Muscle of leg (tissue), 11 donors: ENCODE data around the gene EXOC4. TPM values are rescaled to one million over a fixed set of nuclear protein-coding genes. Genes with fewer than 3 reads are reported as not detected.

ENCODE experiments used
- DNase-seq: peaks from one replicate; pipeline ENCODE4 v3.0.0; 2013
- H3K27ac ChIP-seq: one replicate; pipeline ENCODE4 v1.5.1; 2013; ENCODE audit warnings: mild to moderate bottlenecking, low read length, control low read depth
- H3K27me3 ChIP-seq: one replicate; pipeline ENCODE4 v1.6.1; 2013; ENCODE audit warnings: low read length; ENCODE audit not compliant: control insufficient read depth, insufficient read depth
- H3K36me3 ChIP-seq: one replicate; pipeline ENCODE4 v1.6.1; 2013; ENCODE audit warnings: low read length; ENCODE audit not compliant: control insufficient read depth, insufficient read depth
- H3K4me1 ChIP-seq: one replicate; pipeline ENCODE4 v1.6.1; 2013; ENCODE audit warnings: low read length; ENCODE audit not compliant: control insufficient read depth, insufficient read depth
- H3K4me3 ChIP-seq: one replicate; pipeline ENCODE4 v1.5.1; 2013; ENCODE audit warnings: low read length, control low read depth
- H3K9me3 ChIP-seq: replicated peaks from 2 replicates; pipeline ENCODE4 v1.6.1; 2013; ENCODE audit warnings: low read depth, low read length; ENCODE audit not compliant: control insufficient read depth
- WGBS: methylation state at CpG from one replicate; pipeline ENCODE4 v1.1.5; 2013; ENCODE audit warnings: missing lambda C conversion rate; ENCODE audit not compliant: insufficient coverage; 5-methylcytosine and 5-hydroxymethylcytosine counted together
- polyA plus RNA-seq, 8 donors: library from polyadenylated mRNA; unstranded; fragments of 120-200 nt; gene quantifications; one replicate each; pipeline versions ENCODE4 v1.2.1 to v1.2.3, GENCODE V29; 2013; ENCODE audit warnings: inconsistent platforms in 1 of 8, low replicate concordance in 1 of 8; ENCODE audit not compliant: insufficient read length in 8 of 8, insufficient read depth in 1 of 8
- total RNA-seq: library from RNA; stranded (reverse); fragments of 120-200 nt; gene quantifications from one replicate; pipeline ENCODE4 v1.2.4, GENCODE V29; 2013

The EXOC4 gene
- total and polyA plus RNA-seq, 9 donors: 37.3 to 64.9 (median 41.1) TPM

GRCh38 chr7:133783276-133783675 is 530.4 kb downstream of the EXOC4 start:
- no CpG with 5 or more reads among the region's 2 CpGs for WGBS

GRCh38 chr7:133784486-133785001 is 531.7 kb downstream of the EXOC4 start:
- H3K9me3 ChIP-seq: no peaks in the 10 kb centered on the region
- peak overlapping the region; percentile 32 for H3K27ac ChIP-seq
- no peaks in the 10 kb centered on the region for H3K27me3 ChIP-seq
- no CpG with 5 or more reads among the region's 4 CpGs for WGBS
- no peaks in the 10 kb centered on the region for H3K36me3 ChIP-seq
- H3K4me1 ChIP-seq: peaks cover 9% of the 10 kb centered on the region
- DNase-seq: peak; percentile 76
- H3K4me3 ChIP-seq: no peak overlapping the region

More at GRCh38 chr7:133783276-133783675, 530.4 kb downstream of the EXOC4 start:
- no peak overlapping the region for H3K4me3 ChIP-seq
- no peaks in the 10 kb centered on the region for H3K36me3 ChIP-seq
- DNase-seq: no peak
- H3K9me3 ChIP-seq: no peaks in the 10 kb centered on the region
- peaks cover 9% of the 10 kb centered on the region for H3K4me1 ChIP-seq
- H3K27ac ChIP-seq: no peak overlapping the region
- H3K27me3 ChIP-seq: no peaks in the 10 kb centered on the region

DNA sequence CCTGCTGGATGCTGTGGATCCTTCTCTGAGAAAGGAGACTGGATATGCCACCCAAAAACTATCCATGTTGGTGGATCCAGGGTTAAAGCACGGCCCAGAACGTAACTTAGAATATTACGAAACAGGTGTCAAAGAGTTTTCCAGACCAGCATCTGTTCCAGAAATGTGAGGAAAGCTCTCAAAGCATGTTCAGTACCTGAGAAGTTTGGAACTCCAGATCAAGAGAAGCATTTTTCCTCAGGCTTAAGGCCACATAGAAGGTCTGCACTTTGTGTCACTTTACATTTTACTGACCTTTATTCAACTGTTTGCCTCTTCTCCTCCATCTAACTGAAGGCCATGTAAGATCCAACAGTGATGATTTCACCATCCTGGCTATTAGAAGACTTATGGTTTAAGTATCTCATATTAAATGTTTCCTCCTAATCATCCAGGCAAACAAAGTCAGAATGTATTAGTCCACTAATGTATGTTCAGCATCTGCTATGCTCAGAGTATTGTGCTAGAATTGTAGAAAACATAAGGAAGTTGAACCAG is 533.6 kb downstream of the EXOC4 start:
- DNase-seq: no peak
- H3K4me1 ChIP-seq: peaks cover 7% of the 10 kb centered on the region
- WGBS: no CpG with 5 or more reads among the region's 3 CpGs

DNA sequence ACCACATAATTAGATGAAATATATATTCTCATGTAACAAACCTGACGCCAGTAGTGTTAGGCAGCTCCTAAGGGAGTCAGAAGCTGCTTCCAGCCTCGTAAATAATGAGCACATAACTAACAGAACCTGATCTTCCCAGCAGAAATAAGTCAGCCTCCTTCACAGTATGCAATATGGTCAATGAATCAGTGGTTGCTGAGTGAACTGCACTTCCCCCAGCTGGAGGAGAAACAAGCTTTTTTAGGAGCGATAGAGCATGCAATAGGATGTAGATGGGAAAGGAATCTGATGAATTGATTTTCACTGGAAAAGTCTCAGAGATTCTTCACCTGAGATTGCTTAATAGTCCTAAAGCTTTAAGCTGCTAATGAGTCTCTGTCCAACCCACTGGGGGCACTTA is 537.1 kb downstream of the EXOC4 start:
- no peaks in the 10 kb centered on the region for H3K4me1 ChIP-seq
- H3K36me3 ChIP-seq: no peaks in the 10 kb centered on the region
- no peaks in the 10 kb centered on the region for H3K9me3 ChIP-seq
- no peak for DNase-seq
- no CpG with 5 or more reads among the region's 3 CpGs for WGBS
- no peak overlapping the region for H3K27ac ChIP-seq
- no peaks in the 10 kb centered on the region for H3K27me3 ChIP-seq
- no peak overlapping the region for H3K4me3 ChIP-seq

More for the DNA sequence above, 533.6 kb downstream of the EXOC4 start:
- Histone ChIP-seq H3K9me3 (no peaks in the 10 kb centered on the region), H3K36me3 (no peaks in the 10 kb centered on the region), H3K4me3 (no peak overlapping the region), H3K27ac (no peak overlapping the region), H3K27me3 (no peaks in the 10 kb centered on the region)

- Histone ChIP-seq H3K9me3 (no peaks in the 10 kb centered on the region), H3K4me1 (peaks cover 2% of the 10 kb centered on the region), H3K27ac (no peak overlapping the region), H3K27me3 (no peaks in the 10 kb centered on the region), H3K4me3 (no peak overlapping the region), H3K36me3 (no peaks in the 10 kb centered on the region)
- no CpG with 5 or more reads among the region's 4 CpGs for WGBS
- DNase-seq: no peak
Observed at GRCh38 chr7:133790911-133791310, 538.0 kb downstream of the EXOC4 start.

GRCh38 chr7:133794479-133794878 is 541.6 kb downstream of the EXOC4 start:
- Histone ChIP-seq H3K27ac (no peak overlapping the region), H3K4me3 (no peak overlapping the region), H3K4me1 (peaks cover 2% of the 10 kb centered on the region), H3K36me3 (no peaks in the 10 kb centered on the region), H3K27me3 (no peaks in the 10 kb centered on the region), H3K9me3 (no peaks in the 10 kb centered on the region)
- DNase-seq: peak; percentile 43
- WGBS: 42% methylated on average over 2 of the region's 2 CpGs

DNA sequence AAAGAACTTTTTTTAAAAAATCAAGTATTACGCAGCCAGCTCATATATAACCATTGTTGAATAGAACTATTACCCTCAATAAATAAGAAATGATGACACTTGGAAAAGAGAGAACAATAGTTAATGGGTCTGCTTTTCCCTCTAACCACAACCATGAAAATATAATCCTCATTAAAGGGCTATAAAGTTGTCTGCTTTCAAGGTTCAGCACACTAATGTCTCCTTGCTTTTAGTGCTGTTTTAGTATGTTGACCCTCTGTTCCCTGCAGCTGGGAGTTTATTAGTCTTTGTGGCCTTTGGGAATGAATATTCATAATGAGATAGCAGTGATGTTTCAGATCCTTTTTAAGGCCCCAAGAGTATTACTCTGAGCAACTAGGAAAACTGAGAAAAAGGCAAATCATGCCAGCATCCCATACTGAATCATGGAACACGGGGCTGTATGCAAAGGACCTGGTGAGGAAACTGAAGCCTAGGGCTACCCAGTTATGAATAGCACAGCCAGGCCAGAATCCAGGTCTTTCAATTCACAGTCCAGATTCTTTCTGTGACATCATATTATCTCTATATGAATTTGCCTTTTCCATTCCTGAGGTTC is 542.3 kb downstream of the EXOC4 start:
- 50% methylated on average over 1 of the region's 2 CpGs for WGBS
- no peak overlapping the region for H3K4me3 ChIP-seq

GRCh38 chr7:133796782-133797745 is 544.2 kb downstream of the EXOC4 start:
- 43% methylated on average over 5 of the region's 11 CpGs for WGBS
- H3K27me3 ChIP-seq: no peaks in the 10 kb centered on the region
- no peak overlapping the region for H3K4me3 ChIP-seq
- H3K36me3 ChIP-seq: no peaks in the 10 kb centered on the region
- DNase-seq: peak; percentile 14
- no peak overlapping the region for H3K27ac ChIP-seq
- peaks cover 2% of the 10 kb centered on the region for H3K4me1 ChIP-seq
- no peaks in the 10 kb centered on the region for H3K9me3 ChIP-seq

More for the DNA sequence above, 542.3 kb downstream of the EXOC4 start:
- Histone ChIP-seq H3K36me3 (no peaks in the 10 kb centered on the region), H3K27ac (no peak overlapping the region), H3K9me3 (no peaks in the 10 kb centered on the region), H3K4me1 (peaks cover 2% of the 10 kb centered on the region), H3K27me3 (no peaks in the 10 kb centered on the region)
- DNase-seq: no peak

DNA sequence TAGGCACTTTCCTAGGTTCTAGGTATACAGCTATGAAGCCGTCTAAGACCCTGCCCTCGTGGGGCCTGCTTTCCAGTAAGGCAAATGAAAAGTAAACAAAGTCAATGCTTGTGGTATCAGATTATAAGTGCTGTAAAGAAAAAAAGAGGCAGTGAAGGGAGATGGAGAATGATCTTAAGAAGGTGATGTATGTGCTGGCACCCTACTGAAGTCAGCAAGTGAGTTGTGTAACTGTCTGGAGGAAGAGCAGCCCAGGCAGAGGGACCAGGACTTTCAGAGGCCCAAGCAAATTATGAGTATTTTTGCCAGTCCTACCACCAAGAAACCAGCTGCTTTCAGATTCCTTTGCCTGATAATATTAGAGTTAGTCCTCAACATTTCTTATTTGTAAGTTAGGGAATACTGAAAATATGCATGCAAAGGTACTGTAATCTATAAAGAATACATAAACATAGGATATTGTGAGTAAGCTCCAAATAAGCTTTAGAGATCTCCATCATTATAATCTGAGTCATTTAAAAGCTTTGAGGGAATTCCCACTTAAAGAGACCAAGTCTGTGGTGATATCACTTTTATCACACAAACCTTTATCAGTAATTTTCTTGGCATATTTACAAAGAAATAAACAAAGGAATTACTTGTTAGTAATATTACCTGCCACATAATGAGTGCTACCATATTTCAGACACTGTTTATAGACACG is 545.1 kb downstream of the EXOC4 start:
- Histone ChIP-seq H3K4me3 (no peak overlapping the region), H3K9me3 (no peaks in the 10 kb centered on the region), H3K27ac (no peak overlapping the region), H3K27me3 (no peaks in the 10 kb centered on the region), H3K36me3 (no peaks in the 10 kb centered on the region), H3K4me1 (peaks cover 2% of the 10 kb centered on the region)
- WGBS: 73% methylated on average over 2 of the region's 3 CpGs
- no peak for DNase-seq
